T-helper 17 cell (primary cell): ENCODE results near the gene USP17L11. TPM values are rescaled to one million over a fixed set of nuclear protein-coding genes. Genes with fewer than 3 reads are reported as not detected.
"Not testable (repeated sequence)": the region's sequence is repeated elsewhere in the genome, so short reads cannot be mapped to it uniquely, and the experiment has no call there.

Experiments used
- ATAC-seq: fragments of 150-1000 bp; cut with Tn5 transposase; 2 replicates; pipeline ENCODE4 v1.10.0; 2021; ENCODE audit warnings: mild to moderate bottlenecking, moderate library complexity
- DNase-seq, 3 donors: peaks; one replicate each; pipeline versions ENCODE4 v3.0.0 to v3.0.0-alpha.2; 2020 to 2021
- H3K9me3 ChIP-seq: one replicate; pipeline ENCODE4 v1.7.0; 2013; ENCODE audit warnings: low read length, mild to moderate bottlenecking; ENCODE audit not compliant: control insufficient read depth, poor library complexity, severe bottlenecking
- H3K27ac Mint-ChIP-seq: one replicate; pipeline ENCODE4 v1.8.0; 2022; ENCODE audit warnings: mild to moderate bottlenecking, moderate library complexity, mixed read lengths
- H3K27me3 Mint-ChIP-seq: one replicate; pipeline ENCODE4 v1.8.0; 2022; ENCODE audit warnings: mixed read lengths
- H3K36me3 Mint-ChIP-seq: one replicate; pipeline ENCODE4 v1.8.0; 2022; ENCODE audit warnings: low read depth, mixed read lengths
- H3K4me1 Mint-ChIP-seq: one replicate; pipeline ENCODE4 v1.8.0; 2022; ENCODE audit warnings: mild to moderate bottlenecking, mixed read lengths
- H3K4me3 Mint-ChIP-seq: one replicate; pipeline ENCODE4 v1.8.0; 2022; ENCODE audit warnings: mild to moderate bottlenecking, moderate library complexity, mixed read lengths
- total RNA-seq, 4 donors: library from RNA in 2 of 4; stranded (reverse) in 2 of 4; gene quantifications; one replicate each; pipeline ENCODE4 v1.2.3 and lab custom pipeline; 2022 to 2026

Gene USP17L11
- total RNA-seq, 2 donors from 2014 or later, result not detected

DNA sequence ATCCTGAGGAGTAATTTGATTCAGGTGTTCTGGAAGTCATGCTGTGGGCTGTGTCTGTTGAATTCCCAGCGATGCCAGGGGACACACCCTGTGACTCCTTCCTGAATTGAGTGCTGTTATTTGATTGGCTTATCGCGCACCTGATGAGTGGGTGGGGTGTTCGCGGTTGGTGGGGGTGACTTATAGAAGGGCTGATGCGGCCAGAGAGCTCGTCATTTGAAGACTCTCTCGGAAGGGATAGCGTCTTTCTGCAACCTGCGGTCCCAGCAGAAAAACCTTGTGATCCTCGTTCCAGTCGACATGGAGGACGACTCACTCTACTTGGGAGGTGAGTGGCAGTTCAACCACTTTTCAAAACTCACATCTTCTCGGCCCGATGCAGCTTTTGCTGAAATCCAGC, 42.6 kb downstream of the USP17L11 start, which contains the start of gene USP17L20:
Gene USP17L20 (plus strand): TSS at position 301 of the 400 bp plus-strand sequence. CDS start 0 bp downstream, at position 301.
- not testable (repeated sequence) for H3K27me3 Mint-ChIP-seq, ATAC-seq, H3K4me1 Mint-ChIP-seq, H3K27ac Mint-ChIP-seq, H3K9me3 ChIP-seq, DNase-seq, H3K4me3 Mint-ChIP-seq, H3K36me3 Mint-ChIP-seq

DNA sequence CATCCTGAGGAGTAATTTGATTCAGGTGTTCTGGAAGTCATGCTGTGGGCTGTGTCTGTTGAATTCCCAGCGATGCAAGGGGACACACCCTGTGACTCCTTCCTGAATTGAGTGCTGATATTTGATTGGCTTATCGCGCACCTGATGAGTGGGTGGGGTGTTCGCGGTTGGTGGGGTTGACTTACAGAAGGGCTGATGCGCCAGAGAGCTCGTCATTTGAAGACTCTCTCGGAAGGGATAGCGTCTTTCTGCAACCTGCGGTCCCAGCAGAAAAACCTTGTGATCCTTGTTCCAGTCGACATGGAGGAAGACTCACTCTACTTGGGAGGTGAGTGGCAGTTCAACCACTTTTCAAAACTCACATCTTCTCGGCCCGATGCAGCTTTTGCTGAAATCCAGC, 47.4 kb downstream of the USP17L11 start, which contains the start of gene USP17L21:
Gene USP17L21 (plus strand): TSS at position 301 of the 400 bp plus-strand sequence. CDS start 0 bp downstream, at position 301.
- H3K36me3 Mint-ChIP-seq, H3K27ac Mint-ChIP-seq, H3K9me3 ChIP-seq, H3K4me1 Mint-ChIP-seq, H3K27me3 Mint-ChIP-seq, DNase-seq, H3K4me3 Mint-ChIP-seq, ATAC-seq: not testable (repeated sequence)

Other genes starting within 250 kb of the USP17L11 start
- not detected for gene FAM90A26, start 45.0 kb upstream of the USP17L11 start, total RNA-seq
- not detected for gene USP17L10, start 4.7 kb upstream of the USP17L11 start, total RNA-seq
- gene USP17L12, start 4.7 kb downstream of the USP17L11 start, total RNA-seq, result not detected
- not detected for gene USP17L13, start 9.5 kb downstream of the USP17L11 start, total RNA-seq
- not detected for gene USP17L15, start 19.0 kb downstream of the USP17L11 start, total RNA-seq
- not detected for gene USP17L17, start 28.5 kb downstream of the USP17L11 start, total RNA-seq
- gene USP17L18, start 33.2 kb downstream of the USP17L11 start, total RNA-seq, result not detected
- gene USP17L19, start 38.0 kb downstream of the USP17L11 start, total RNA-seq, result not detected
- gene USP17L20, start 42.7 kb downstream of the USP17L11 start, total RNA-seq, result not detected
- not detected for gene USP17L21, start 47.5 kb downstream of the USP17L11 start, total RNA-seq
- under 1 TPM in 1 of 2 donors, not detected in 1; 0.26 TPM for gene USP17L22, start 52.2 kb downstream of the USP17L11 start, total RNA-seq
- not detected for gene USP17L24, start 109.8 kb downstream of the USP17L11 start, total RNA-seq
- gene USP17L25, start 114.5 kb downstream of the USP17L11 start, total RNA-seq, result not detected
- not detected for gene USP17L26, start 119.3 kb downstream of the USP17L11 start, total RNA-seq
- gene USP17L5, start 124.0 kb downstream of the USP17L11 start, total RNA-seq, result not detected
- not detected for gene USP17L27, start 128.7 kb downstream of the USP17L11 start, total RNA-seq
- gene USP17L28, start 133.5 kb downstream of the USP17L11 start, total RNA-seq, result not detected
- not detected for gene USP17L29, start 138.2 kb downstream of the USP17L11 start, total RNA-seq
- not detected for gene USP17L30, start 147.7 kb downstream of the USP17L11 start, total RNA-seq
- gene DEFB131A, start 229.0 kb downstream of the USP17L11 start, total RNA-seq, result not detected